Fibroblast of lung (primary cell): Measurements from ENCODE around the gene NR1H4. TPM values are rescaled to one million over a fixed set of nuclear protein-coding genes. Genes with fewer than 3 reads are reported as not detected.

ENCODE experiments used
- DNase-seq, 2 donors: peaks; one replicate each; pipeline versions ENCODE4 v3.0.0 to v3.0.0-alpha.2; 2010; ENCODE audit warnings: low read depth in 2 of 2
- H2AFZ ChIP-seq: 2 replicates; pipeline ENCODE4 v1.5.1; 2012; ENCODE audit warnings: low read length, control low read depth, inconsistent platforms
- H3K27ac ChIP-seq: 2 replicates; pipeline ENCODE4 v1.5.1; 2011; ENCODE audit warnings: low read length, control low read depth; ENCODE audit not compliant: insufficient read depth
- H3K27me3 ChIP-seq: 2 replicates; pipeline ENCODE4 v1.5.1; 2011; ENCODE audit warnings: mild to moderate bottlenecking, low read length; ENCODE audit not compliant: control insufficient read depth, insufficient read depth
- H3K36me3 ChIP-seq: 2 replicates; pipeline ENCODE4 v1.5.1; 2011; ENCODE audit warnings: low read length; ENCODE audit not compliant: control insufficient read depth, insufficient read depth
- H3K4me1 ChIP-seq: 2 replicates; pipeline ENCODE4 v1.5.1; 2011; ENCODE audit warnings: low read length; ENCODE audit not compliant: control insufficient read depth, insufficient read depth; ENCODE audit errors: extremely low read depth
- H3K4me2 ChIP-seq: 2 replicates; pipeline ENCODE4 v1.5.1; 2011; ENCODE audit warnings: low read length, control low read depth; ENCODE audit not compliant: insufficient read depth; ENCODE audit errors: extremely low read depth
- H3K4me3 ChIP-seq, 4 experiments: fragments of 200-600 bp in 1 of 4; sonication (generic) in 1 of 4; replicated peaks in 1 of 4; 2 replicates each; pipeline ENCODE4 v1.5.1; 2011 to 2016; ENCODE audit warnings: low read length in 4 of 4, low read depth in 3 of 4, mild to moderate bottlenecking in 3 of 4, control low read depth in 2 of 4, inconsistent platforms in 1 of 4, mixed read lengths in 1 of 4; ENCODE audit not compliant: insufficient read depth in 1 of 4; ENCODE audit errors: control extremely low read depth in 1 of 4
- H3K79me2 ChIP-seq: 2 replicates; pipeline ENCODE4 v1.5.1; 2012; ENCODE audit warnings: mild to moderate bottlenecking, low read length, inconsistent platforms; ENCODE audit not compliant: control insufficient read depth, insufficient read depth
- H3K9ac ChIP-seq: 2 replicates; pipeline ENCODE4 v1.5.1; 2011; ENCODE audit warnings: mild to moderate bottlenecking, low read length, control low read depth; ENCODE audit not compliant: insufficient read depth
- H3K9me3 ChIP-seq: 2 replicates; pipeline ENCODE4 v1.5.1; 2012; ENCODE audit warnings: low read depth, low read length; ENCODE audit not compliant: control insufficient read depth, insufficient read depth
- H4K20me1 ChIP-seq: 2 replicates; pipeline ENCODE4 v1.5.1; 2011; ENCODE audit warnings: low read length; ENCODE audit not compliant: control insufficient read depth, insufficient read depth; ENCODE audit errors: extremely low read depth
- CTCF ChIP-seq, 2 donors: IDR thresholded peaks in 1 of 2; conservative IDR thresholded peaks in 1 of 2; 1 replicate in 1 of 2; 2 replicates in 1 of 2; pipeline ENCODE4 v1.5.1; 2011 to 2012; ENCODE audit warnings: low read length in 2 of 2, control low read depth in 1 of 2, inconsistent platforms in 1 of 2, low read depth in 1 of 2, mild to moderate bottlenecking in 1 of 2
- EZH2 ChIP-seq: IDR thresholded peaks from 2 replicates; pipeline ENCODE4 v1.5.1; 2012; ENCODE audit warnings: low read length, control low read depth, mild to moderate bottlenecking; ENCODE audit errors: missing control alignments
- polyA plus RNA-seq, 2 donors: library from polyadenylated mRNA; depleted of rRNA in 1 of 2; stranded (reverse) in 1 of 2; unstranded in 1 of 2; fragments of >200 nt; gene quantifications; 2 replicates each; pipeline ENCODE4 v1.2.1, GENCODE V29; 2011 to 2012; ENCODE audit warnings: missing spikeins in 1 of 2
- total RNA-seq: library from RNA; depleted of rRNA; stranded (reverse); fragments of >200 nt; gene quantifications from 2 replicates; pipeline ENCODE4 v1.2.1, GENCODE V29; 2014

Gene NR1H4
- total and polyA plus RNA-seq, 2 donors (not counting 1 experiment from before 2014, with no cell fraction given), result not detected

GRCh38 chr12:100520048-100520769 is 46.5 kb downstream of the NR1H4 start:
- no peaks in the 10 kb centered on the region for H3K9me3 ChIP-seq
- H3K79me2 ChIP-seq, result no peaks in the 10 kb centered on the region
- H3K36me3 ChIP-seq, result no peaks in the 10 kb centered on the region
- no peak overlapping the region for H3K4me3 ChIP-seq
- no peak for DNase-seq
- H3K27me3 ChIP-seq, result no peaks in the 10 kb centered on the region
- no peaks in the 10 kb centered on the region for H3K4me1 ChIP-seq
- TF ChIP-seq CTCF (conservative IDR thresholded peaks at IDR 0.05 in 1 of 2, IDR thresholded peaks at IDR 0.05 in 1 of 2; ENCODE audit: low read depth in 1 of 2, low read length in 2 of 2), result no peak
- no peak for TF ChIP-seq EZH2
- H4K20me1 ChIP-seq, result no peaks in the 10 kb centered on the region
- H3K9ac ChIP-seq, result no peak overlapping the region
- no peak overlapping the region for H3K4me2 ChIP-seq
- H2AFZ ChIP-seq, result no peak overlapping the region
- H3K27ac ChIP-seq, result no peak overlapping the region

GRCh38 chr12:100521958-100522357 is 48.3 kb downstream of the NR1H4 start:
- H3K4me2 ChIP-seq, result no peak overlapping the region
- TF ChIP-seq CTCF (conservative IDR thresholded peaks at IDR 0.05 in 1 of 2, IDR thresholded peaks at IDR 0.05 in 1 of 2; ENCODE audit: low read depth in 1 of 2, low read length in 2 of 2), result no peak
- TF ChIP-seq EZH2, result no peak
- H3K9ac ChIP-seq, result no peak overlapping the region
- no peak overlapping the region for H3K4me3 ChIP-seq
- H3K36me3 ChIP-seq, result no peaks in the 10 kb centered on the region
- H3K27ac ChIP-seq, result no peak overlapping the region
- no peak for DNase-seq
- H3K27me3 ChIP-seq, result no peaks in the 10 kb centered on the region
- H2AFZ ChIP-seq, result no peak overlapping the region
- H4K20me1 ChIP-seq, result no peaks in the 10 kb centered on the region
- H3K9me3 ChIP-seq, result no peaks in the 10 kb centered on the region
- H3K79me2 ChIP-seq, result no peaks in the 10 kb centered on the region
- no peaks in the 10 kb centered on the region for H3K4me1 ChIP-seq

GRCh38 chr12:100528034-100528433 is 54.4 kb downstream of the NR1H4 start:
- H2AFZ ChIP-seq, result no peak overlapping the region
- H3K4me3 ChIP-seq, result no peak overlapping the region
- H3K9me3 ChIP-seq, result no peaks in the 10 kb centered on the region
- H3K27me3 ChIP-seq, result no peaks in the 10 kb centered on the region
- H3K4me1 ChIP-seq, result no peaks in the 10 kb centered on the region
- no peaks in the 10 kb centered on the region for H3K79me2 ChIP-seq
- DNase-seq, result no peak
- H3K27ac ChIP-seq, result no peak overlapping the region
- TF ChIP-seq CTCF (conservative IDR thresholded peaks at IDR 0.05 in 1 of 2, IDR thresholded peaks at IDR 0.05 in 1 of 2; ENCODE audit: low read depth in 1 of 2, low read length in 2 of 2) (no peak), EZH2 (no peak)
- H3K4me2 ChIP-seq, result no peak overlapping the region
- no peak overlapping the region for H3K9ac ChIP-seq
- H3K36me3 ChIP-seq, result no peaks in the 10 kb centered on the region
- H4K20me1 ChIP-seq, result no peaks in the 10 kb centered on the region
